ENCODE results near the gene APPL2. TPM values are rescaled to one million over a fixed set of nuclear protein-coding genes. Genes with fewer than 3 reads are reported as not detected.

Gene APPL2
- total RNA-seq, 6 donors from 2014 or later = 23.8 to 72.3 (median 28.6) TPM

DNA sequence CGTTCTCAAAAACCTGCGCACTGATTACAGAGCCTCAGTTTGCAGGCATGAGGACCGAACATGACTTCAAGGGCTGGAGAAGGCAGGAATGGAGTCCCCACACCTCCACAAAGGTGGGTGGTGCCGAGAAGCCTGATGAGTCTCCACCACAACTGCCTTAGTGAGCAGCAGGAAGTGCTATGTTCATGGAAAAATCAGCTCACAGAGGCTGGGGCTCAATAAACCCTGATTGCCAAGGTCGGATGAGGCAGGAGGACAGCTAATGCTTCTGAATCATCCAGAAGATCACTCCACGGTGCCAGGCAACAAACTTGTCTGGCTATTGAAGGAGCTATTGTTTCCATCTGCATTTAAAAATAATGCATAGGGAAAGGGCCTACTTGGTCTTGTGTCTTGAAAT lies 31.1 kb downstream of the APPL2 start:
- ATAC-seq (ENCODE audit: low FRiP score in 2 of 2) (peak in 1 of 2 donors; percentile 53), DNase-seq (no peak)
- H3K4me1 ChIP-seq = no peaks in the 10 kb centered on the region
- 86 to 97% methylated on average over 6 of the region's 6 CpGs for WGBS, 2 donors
- H3K27me3 ChIP-seq = no peaks in the 10 kb centered on the region
- peaks cover 9 to 96% (median 54%) of the 10 kb centered on the region in 4 donors for H3K36me3 ChIP-seq
- H3K27ac ChIP-seq = no peak overlapping the region
- TF ChIP-seq POLR2A (IDR thresholded peaks at IDR 0.05) (no peak), EP300 (IDR thresholded peaks at IDR 0.05) (no peak), POLR2AphosphoS5 (IDR thresholded peaks at IDR 0.05) (no peak)
- TF ChIP-seq, protein P1, sequence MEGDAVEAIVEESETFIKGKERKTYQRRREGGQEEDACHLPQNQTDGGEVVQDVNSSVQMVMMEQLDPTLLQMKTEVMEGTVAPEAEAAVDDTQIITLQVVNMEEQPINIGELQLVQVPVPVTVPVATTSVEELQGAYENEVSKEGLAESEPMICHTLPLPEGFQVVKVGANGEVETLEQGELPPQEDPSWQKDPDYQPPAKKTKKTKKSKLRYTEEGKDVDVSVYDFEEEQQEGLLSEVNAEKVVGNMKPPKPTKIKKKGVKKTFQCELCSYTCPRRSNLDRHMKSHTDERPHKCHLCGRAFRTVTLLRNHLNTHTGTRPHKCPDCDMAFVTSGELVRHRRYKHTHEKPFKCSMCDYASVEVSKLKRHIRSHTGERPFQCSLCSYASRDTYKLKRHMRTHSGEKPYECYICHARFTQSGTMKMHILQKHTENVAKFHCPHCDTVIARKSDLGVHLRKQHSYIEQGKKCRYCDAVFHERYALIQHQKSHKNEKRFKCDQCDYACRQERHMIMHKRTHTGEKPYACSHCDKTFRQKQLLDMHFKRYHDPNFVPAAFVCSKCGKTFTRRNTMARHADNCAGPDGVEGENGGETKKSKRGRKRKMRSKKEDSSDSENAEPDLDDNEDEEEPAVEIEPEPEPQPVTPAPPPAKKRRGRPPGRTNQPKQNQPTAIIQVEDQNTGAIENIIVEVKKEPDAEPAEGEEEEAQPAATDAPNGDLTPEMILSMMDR (IDR thresholded peaks at IDR 0.05) = no peak
- H3K4me3 ChIP-seq = no peak overlapping the region
- H3K9me3 ChIP-seq = no peaks in the 10 kb centered on the region

DNA sequence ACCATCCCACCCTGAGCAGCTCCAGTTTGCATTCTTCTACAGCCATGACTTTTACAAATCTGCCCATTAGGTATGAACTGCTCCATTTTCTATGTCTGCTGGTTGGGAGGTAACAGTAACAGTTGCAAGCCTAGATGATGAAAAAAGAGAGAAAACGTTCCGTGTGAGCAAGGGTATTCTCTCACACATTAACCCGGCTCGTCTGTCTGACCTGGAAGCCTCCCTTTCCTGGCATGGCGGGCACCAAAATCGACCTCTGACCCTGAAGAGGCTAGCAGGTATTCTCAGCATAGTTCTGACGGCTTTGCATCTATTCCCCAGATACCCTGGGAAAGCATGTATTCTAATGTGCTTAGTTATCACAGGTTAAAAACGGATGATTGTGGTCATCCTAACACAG lies 31.8 kb downstream of the APPL2 start:
- Histone ChIP-seq H3K27ac (no peak overlapping the region), H3K9me3 (no peaks in the 10 kb centered on the region), H3K27me3 (no peaks in the 10 kb centered on the region), H3K4me1 (no peaks in the 10 kb centered on the region), H3K36me3 (peaks cover 4 to 95% (median 53%) of the 10 kb centered on the region in 4 donors), H3K4me3 (no peak overlapping the region)
- ATAC-seq (ENCODE audit: low FRiP score in 2 of 2) = no peak
- 94 to 99% methylated on average over 8 of the region's 8 CpGs for WGBS, 2 donors
- no peak for DNase-seq
- no peak for TF ChIP-seq EP300 (IDR thresholded peaks at IDR 0.05)
- TF ChIP-seq, protein P1 (IDR thresholded peaks at IDR 0.05) = no peak
- TF ChIP-seq POLR2AphosphoS5 (IDR thresholded peaks at IDR 0.05) = no peak
- no peak for TF ChIP-seq POLR2A (IDR thresholded peaks at IDR 0.05)

DNA sequence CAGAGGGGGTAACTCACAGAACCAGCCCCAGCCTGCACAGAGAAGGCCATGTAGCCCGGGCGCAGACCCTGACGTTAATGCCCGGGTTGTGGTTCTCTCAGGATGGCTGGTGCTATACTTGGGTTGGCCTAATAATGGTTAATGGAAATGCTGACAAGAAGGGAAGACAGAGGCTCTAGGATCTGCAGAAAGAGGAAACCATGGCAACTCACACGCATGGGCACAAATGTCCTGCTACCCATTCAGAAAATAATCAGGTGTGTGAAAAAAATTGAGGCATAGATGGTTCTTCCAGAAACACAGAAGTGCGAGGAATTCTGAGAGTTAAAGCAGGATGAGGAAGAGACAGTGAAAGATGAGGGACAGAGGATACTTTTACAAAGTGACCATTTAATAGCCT lies 33.8 kb downstream of the APPL2 start:
- Histone ChIP-seq H3K27ac (no peak overlapping the region), H3K36me3 (peaks cover 3 to 96% (median 52%) of the 10 kb centered on the region in 4 donors), H3K27me3 (no peaks in the 10 kb centered on the region), H3K4me3 (no peak overlapping the region), H3K4me1 (no peaks in the 10 kb centered on the region), H3K9me3 (no peaks in the 10 kb centered on the region)
- ATAC-seq (ENCODE audit: low FRiP score in 2 of 2) (no peak), DNase-seq (no peak)
- TF ChIP-seq EP300 (IDR thresholded peaks at IDR 0.05) (no peak), POLR2AphosphoS5 (IDR thresholded peaks at IDR 0.05) (no peak), POLR2A (IDR thresholded peaks at IDR 0.05) (no peak)
- TF ChIP-seq, protein P1 (IDR thresholded peaks at IDR 0.05) = no peak
- WGBS, 2 donors = 88 to 93% methylated on average over 6 of the region's 6 CpGs

DNA sequence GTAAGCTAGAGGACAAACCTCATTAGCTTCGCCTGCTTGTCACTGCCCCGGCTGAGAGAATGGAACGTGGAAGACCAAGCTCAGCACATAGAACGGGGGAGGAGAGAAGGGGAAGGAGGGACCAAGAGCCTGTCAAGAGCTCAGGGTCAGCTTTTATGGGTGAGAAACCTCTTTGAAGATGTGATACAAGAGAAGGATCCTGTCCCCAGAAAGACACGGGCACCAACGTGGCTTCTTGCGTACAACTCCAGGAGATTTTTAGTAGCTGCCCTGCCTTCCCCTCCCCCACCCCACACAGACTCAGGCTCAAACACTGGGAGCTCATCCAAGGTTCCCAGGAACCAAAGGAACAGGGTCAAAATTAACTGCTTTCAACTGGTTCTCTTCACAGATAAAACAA lies 34.7 kb downstream of the APPL2 start:
- DNase-seq (no peak), ATAC-seq (ENCODE audit: low FRiP score in 2 of 2) (no peak)

DNA sequence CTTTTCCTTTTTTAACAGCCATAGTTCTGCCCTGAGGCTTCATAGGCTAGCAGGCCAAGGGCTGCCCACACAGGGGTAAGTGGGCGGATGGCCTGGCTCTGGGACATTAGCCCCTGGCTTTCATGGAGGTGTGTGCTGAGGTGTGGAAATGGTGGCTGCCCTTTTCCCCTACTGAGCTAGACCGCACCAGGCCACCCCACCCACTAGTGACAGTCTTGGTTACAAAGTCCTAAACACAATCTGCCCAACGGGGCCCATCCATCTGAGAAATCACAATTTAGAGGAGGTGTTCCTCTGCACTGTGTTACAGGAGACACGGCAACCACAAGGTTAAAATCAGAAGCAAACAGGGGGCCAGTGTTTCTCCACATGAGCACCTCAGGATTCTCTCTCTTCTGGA lies 35.6 kb downstream of the APPL2 start:
- ATAC-seq (ENCODE audit: low FRiP score in 2 of 2) = no peak

More for the DNA sequence above, 34.7 kb downstream of the APPL2 start:
- H3K27ac ChIP-seq = no peak overlapping the region
- H3K4me1 ChIP-seq = no peaks in the 10 kb centered on the region
- H3K27me3 ChIP-seq = no peaks in the 10 kb centered on the region
- H3K4me3 ChIP-seq = no peak overlapping the region
- WGBS, 2 donors = 74 to 93% methylated on average over 7 of the region's 7 CpGs
- peaks cover 0 to 95% (median 51%) of the 10 kb centered on the region in 4 donors for H3K36me3 ChIP-seq
- TF ChIP-seq EP300 (IDR thresholded peaks at IDR 0.05) (no peak), POLR2A (IDR thresholded peaks at IDR 0.05) (no peak), POLR2AphosphoS5 (IDR thresholded peaks at IDR 0.05) (no peak)
- TF ChIP-seq, protein P1 (IDR thresholded peaks at IDR 0.05) = no peak
- no peaks in the 10 kb centered on the region for H3K9me3 ChIP-seq

More for the DNA sequence above, 35.6 kb downstream of the APPL2 start:
- no peak for DNase-seq
- Histone ChIP-seq H3K9me3 (no peaks in the 10 kb centered on the region), H3K36me3 (peaks cover under 1 to 93% (median 50%) of the 10 kb centered on the region in 4 donors), H3K4me1 (no peaks in the 10 kb centered on the region), H3K4me3 (no peak overlapping the region), H3K27ac (no peak overlapping the region), H3K27me3 (no peaks in the 10 kb centered on the region)
- 94 to 100% methylated on average over 4 of the region's 4 CpGs for WGBS, 2 donors
- TF ChIP-seq POLR2A (IDR thresholded peaks at IDR 0.05) = no peak
- TF ChIP-seq EP300 (IDR thresholded peaks at IDR 0.05) = no peak
- no peak for TF ChIP-seq POLR2AphosphoS5 (IDR thresholded peaks at IDR 0.05)
- TF ChIP-seq, protein P1 (IDR thresholded peaks at IDR 0.05) = no peak
